Right lung (tissue), 5 donors: Measurements from ENCODE around the gene SPDYE16. TPM values are rescaled to one million over a fixed set of nuclear protein-coding genes. Genes with fewer than 3 reads are reported as not detected.
"Not testable (repeated sequence)": the region's sequence is repeated elsewhere in the genome, so short reads cannot be mapped to it uniquely, and the experiment has no call there.

Experiments used
- DNase-seq, 2 donors: peaks; one replicate each; pipeline ENCODE4 v3.0.0-alpha.2; 2013
- polyA plus RNA-seq, 5 donors: library from polyadenylated mRNA; unstranded; fragments of 120-200 nt; gene quantifications; one replicate each; pipeline versions ENCODE4 v1.2.1 to v1.2.3, GENCODE V29; 2013; ENCODE audit warnings: inconsistent platforms in 1 of 5, low replicate concordance in 1 of 5; ENCODE audit not compliant: insufficient read length in 5 of 5, insufficient read depth in 1 of 5

The SPDYE16 gene
- polyA plus RNA-seq, 5 donors = 2.6 to 5.3 (median 4.1) TPM

DNA sequence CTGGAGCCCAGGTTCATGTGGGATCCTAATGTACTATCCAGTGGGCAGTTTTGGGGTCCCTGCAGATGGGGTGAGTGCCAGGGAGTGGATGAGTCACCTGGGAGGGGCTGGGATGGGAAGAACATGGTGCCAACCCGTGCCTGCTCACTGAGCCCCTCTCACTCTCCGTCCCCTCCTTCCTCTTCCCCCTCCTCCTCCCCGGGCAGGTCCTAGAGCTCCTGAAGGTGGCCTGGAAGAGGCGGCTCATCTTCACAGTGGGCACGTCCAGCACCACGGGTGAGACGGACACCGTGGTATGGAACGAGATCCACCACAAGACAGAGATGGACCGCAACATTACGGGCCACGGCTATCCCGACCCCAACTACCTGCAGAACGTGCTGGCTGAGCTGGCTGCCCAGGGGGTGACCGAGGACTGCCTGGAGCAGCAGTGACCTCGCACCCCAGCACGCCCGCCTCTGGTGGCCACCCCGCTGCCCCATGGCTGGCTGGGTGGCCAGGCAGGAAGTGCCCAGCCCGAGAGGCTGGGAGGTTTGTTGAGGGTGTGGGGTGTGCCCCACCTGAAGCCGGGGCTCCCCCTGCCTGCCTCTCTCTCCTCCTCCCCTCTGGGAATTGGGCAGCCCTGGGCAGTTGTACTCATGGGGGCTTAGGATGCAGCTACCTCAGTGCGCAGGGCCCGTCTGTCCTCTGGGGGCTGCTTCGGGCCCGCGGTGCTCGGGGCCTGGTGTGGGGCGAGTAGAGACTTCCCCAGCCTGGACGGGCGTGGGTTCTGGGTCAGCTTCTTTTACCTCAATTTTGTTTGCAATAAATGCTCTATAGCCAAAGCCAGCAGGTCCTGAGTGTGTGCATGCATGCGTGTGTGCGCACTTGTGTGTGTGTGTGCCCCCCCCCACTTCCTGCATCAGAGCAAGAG is 37.7 kb downstream of the SPDYE16 start:
- DNase-seq = no peak

DNA sequence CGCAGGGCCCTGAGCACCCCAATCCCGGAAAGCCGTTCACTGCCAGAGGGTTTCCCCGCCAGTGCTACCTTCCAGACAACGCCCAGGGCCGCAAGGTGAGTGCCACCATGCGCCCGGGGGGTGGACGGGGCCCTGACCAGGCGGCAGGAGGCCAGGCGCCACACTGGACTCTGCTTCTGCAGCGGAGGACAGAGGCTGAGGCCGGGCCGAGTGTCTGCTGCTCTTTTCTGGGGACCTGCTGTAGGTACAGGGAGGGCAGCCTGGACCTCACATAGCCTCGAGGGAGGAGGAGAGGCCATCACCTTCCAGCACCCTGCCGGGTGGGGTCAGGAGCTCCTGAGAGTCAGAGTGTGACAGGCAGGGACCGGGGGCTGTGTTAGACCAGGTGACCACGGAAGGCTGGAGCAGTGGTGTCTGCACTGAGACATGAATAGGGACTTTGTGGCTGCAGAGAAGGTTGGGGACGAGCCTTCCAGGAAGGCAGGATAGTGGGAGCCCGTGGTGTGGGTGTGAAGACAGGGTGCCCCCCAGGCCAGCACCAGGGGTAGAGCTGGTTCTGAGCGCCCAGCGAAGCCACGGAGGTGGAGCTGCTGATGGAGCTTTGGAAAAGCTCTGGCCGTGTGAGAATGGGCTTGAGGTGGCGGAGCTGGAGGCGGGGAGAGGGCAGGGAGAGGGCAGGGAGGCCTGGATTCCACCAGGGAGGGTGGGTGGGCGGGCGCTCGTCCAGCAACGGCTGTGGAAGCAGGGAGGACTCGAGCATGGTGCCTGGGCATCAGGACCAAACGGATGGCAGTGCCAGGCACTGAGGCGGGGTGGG is 38.5 kb downstream of the SPDYE16 start:
- not testable (repeated sequence) for DNase-seq

DNA sequence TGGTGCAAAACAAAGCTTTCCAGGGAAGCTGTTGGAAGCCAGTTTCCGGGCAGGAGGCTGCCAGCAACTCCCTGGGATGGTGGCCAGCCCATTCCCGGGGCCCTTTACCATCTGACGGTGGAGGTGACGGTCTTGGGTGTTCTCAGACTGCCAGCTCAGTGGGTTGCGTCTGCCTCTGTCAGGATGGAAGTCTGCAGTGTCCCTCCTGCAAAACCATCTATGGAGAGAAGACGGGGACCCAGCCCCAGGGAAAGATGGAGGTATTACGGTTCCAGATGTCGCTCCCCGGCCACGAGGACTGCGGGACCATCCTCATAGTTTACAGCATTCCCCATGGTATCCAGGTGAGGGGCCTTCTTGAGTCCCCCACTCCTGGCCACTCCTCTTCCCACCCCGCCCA is 39.9 kb downstream of the SPDYE16 start:
- not testable (repeated sequence) for DNase-seq

DNA sequence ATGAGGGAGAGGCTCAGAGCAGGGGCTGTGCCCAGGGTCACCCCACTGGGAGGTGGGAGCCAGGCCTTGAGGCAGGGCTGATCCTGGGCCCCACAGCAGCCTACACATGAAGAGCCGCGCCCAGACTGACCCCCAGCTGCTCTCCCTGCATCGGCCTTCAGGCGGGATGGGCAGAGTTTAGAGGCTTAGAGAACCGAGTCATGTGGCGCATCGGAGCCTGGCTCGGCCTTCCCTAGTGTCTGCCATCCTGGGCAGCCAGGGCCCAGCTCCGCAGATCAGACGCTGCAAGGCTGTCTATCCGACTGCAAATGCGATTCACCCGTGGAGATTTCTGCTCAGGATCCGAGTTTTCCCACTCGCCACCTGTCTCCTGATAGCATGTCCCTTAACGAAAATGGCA is 40.3 kb downstream of the SPDYE16 start:
- DNase-seq = not testable (repeated sequence)

DNA sequence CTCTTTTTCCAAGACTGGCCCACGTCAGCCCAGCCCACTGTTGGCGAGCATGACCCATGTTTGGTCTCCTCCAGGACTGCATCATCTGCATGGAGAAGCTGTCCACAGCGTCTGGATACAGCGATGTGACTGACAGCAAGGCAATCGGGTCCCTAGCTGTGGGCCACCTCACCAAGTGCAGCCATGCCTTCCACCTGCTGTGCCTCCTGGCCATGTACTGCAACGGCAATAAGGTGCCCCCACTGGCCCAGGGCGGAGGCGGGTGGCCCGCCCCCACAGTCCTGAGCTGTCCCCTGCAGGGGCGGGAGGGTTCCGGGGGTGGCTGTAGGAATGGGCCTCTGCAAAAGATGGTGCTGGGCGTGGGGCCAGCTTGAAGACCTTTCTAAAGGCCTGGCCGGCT is 40.9 kb downstream of the SPDYE16 start:
- not testable (repeated sequence) for DNase-seq

DNA sequence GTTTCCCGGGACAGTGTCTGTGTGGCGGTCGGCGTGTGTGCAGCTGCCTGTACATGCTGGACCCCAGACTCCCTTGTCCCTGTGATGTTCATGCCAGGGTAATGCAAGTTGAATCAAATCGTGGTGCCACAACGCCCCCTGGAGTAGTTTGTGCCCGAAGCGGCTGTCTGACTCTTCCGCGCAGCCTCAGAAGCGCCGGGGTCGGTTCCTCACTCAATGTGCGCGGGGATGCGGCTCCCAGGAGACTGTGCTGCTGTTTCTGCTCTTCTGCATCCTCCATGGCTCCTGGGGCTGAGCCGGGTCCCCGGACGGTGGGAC is 43.2 kb downstream of the SPDYE16 start:
- not testable (repeated sequence) for DNase-seq

DNA sequence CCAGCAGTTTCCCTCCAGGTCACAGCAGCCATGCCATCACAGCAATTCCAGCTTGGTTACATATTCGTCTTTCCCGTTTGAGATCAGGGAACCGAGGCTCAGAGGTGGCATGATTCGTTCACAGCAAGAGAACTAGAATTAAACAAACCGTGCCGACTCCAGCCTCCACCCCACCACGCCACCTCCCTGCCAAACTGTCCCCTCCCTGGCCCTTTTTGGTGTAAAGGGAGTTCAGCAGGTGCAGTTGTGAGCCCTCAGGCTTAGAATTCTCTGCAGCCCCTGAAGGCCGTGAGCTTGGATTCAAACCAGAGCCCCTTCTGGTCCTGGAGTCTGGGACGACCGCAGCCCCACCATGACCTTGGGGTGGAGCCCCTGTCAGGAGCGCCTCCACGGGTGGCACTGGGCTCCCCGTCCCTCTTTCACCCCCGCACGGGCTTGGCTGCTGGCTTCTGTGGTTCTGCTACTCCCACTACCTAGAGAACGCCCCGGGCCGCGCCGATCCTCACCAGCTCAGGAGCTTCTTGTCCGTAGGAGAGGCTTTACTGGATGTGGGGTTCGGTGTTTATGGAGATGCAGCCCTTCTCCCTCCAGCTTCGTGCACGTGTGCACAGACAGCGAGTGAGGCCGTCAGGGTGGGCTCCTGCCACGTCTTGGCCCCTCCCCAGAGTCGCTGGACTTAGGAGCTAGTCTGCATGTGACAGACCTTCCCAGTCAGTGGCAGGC is 43.7 kb downstream of the SPDYE16 start:
- DNase-seq = not testable (repeated sequence)

DNA sequence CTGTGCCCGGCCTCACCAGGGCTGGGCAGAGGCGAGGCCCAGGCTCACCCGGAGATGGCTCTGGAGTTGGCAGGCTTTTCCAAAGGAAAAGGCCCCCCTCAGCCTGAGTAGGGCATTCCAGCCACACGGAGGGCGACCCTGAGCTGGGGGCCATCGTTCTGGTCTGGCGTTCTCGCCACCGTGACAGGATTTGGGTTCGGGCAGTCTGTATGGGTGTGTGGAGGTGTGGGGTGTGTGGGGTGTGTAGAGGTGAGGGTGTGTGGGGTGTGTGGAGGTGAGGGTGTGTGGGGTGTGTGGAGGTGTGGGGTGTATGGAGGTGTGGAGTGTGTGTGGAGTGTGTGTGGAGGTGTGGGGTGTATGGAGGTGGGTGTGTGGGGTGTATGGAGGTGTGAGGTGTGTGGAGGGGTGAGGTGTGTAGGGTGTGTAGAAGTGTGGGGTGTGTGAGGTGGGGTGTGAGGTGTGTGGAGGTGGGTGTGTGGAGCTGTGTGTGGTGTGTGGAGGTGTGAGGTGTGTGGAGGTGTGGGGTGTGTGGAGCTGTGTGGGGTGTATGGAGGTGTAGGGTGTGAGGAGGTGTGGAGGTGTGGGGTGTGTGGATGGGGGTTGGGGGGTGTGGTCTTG is 44.4 kb downstream of the SPDYE16 start:
- DNase-seq = not testable (repeated sequence)

DNA sequence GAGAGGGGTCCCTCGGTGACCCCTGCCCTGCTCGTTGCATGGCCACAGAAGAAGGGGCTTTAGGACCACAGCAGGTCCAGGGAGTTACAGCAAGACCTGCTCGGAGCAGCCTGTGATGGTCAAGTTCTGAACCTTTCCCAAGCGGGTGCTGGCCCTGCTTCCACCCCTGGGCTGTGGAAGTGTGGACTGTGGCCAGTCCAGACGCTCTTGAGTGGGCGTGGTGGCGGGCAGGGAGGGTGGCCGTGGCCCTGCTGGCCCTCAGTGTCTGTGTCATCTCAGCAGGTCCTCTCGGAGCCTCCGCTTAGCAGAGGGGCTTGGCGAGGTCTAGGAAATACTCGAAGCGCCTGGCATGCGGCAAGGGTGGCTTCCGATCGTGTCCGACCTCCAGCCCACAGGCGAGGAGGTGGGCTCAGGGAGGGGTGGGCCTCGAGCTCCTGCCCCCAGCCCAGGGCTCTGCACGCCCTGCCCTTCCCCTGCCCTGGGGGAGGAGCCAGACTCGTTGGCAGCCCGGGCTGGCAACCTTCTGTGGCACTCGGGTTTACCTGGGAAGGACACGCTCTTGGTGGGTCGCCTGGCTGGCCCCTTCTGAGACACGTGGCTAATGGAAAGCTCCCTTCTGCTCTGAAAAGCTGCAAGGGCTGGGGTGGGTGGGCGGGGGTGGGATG is 45.0 kb downstream of the SPDYE16 start:
- DNase-seq = not testable (repeated sequence)

DNA sequence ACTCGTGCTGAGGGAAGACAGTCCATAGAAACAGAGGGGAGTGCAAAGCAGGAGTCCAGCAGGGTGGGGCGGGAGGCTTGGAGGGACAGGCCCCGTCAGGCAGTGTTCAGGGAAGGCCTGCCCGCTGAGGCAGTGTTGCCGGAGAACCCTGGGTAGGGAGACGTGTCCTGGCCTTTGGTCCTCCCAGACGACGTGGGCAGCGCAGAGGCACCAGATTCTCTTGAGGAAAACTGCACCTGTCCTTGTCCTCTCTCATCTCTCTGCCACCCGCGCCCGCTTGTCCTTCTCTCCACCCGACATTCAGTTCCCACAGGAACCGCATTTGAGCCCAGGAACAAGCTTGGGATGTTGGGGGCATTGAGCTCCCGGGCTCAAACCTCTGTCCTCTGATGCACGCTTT is 47.4 kb downstream of the SPDYE16 start:
- not testable (repeated sequence) for DNase-seq

DNA sequence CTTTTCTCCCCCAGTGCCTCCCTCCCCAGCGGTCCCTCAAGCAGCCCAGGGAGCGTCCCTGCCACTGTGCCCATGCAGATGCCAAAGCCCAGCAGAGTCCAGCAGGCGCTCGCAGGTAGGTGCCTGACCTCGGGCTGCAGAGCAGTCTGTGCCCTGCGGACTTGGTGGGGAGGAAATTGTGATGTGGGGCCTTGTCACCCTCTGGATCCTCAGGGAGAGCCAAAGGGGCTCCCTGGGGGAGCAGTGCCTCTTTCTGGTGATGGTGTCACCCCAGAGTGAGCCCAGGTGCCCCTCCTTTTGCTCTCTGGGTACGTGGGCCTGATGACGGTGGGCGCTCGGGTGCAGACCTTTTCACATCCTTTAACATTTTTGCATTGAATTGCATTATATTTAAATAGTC is 51.0 kb downstream of the SPDYE16 start:
- DNase-seq = not testable (repeated sequence)

DNA sequence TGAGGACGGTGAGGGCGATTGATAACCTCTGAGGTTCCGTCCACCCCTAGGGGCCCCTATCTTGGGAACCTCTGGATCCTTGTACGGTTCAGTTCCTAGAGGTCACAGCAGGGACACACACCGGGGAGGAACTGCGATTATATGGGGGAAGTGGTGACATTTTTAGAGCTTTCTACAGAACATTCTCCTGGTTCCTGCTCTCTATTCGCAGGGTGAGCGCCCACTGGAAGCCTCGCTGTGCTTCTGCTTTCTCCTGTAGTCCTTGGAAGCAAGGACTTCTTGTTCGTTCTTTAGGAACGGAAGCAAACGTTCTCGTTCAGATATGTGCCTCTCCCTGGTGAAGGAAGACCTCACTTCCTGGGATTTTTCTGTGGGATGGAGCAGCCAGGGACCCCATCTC is 55.1 kb downstream of the SPDYE16 start:
- DNase-seq = not testable (repeated sequence)

DNA sequence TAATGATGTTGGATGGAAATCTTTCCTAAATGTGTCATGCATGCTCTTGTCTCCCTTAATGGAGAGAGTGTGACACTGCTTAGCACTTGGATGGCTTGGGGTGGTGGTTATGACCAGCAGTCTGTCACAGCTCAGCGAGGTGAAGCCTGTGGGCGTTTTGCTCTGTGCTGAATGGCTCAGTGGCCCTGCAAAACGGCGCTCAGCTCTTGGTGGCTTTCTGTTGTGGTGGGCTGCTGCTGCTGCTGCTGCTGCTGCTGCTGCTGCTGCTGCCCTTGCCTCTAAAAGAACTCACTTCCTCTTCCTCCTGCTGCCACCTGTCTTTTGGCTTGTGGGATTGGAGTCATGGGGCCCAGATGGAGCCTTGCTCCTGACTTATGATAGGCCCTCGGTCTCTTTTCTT is 56.5 kb downstream of the SPDYE16 start:
- DNase-seq = not testable (repeated sequence)

DNA sequence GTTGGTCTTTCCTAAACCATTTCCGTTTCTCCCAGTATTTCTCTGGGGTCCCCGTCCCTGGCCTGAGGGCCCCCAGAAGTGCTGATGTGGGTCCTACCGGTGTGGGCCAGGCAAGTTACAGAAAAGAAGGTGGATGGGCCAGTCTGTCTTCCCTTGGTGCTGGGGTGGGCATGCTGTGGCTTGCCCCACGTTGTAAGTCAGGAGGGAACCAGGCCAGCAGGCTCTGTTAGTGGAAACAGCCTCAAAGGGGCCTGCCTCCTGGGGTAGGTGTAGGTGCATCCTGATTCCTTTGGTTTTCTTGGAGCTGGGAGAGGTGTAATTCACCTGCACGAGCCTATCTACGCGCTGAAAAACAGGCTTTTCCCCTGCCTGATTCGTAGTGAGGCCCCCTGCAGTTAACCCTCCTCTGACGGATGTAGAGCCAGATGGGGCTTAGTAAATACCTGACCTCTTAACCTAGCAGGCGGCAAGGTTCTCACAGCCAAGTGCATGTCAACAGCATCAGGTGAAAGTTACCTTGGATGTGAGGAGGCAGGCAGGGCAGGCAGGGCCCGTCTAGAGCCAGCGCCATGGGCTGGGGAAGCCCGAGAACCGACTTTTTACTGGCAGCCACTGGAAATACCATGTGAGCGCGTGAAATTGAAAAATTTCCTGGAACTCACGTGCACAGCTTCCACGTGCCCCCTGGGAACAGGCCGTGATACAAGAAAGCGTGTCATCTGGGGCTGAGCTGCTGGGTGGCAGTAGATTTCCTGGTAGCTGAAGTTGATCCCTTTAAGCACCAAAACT is 57.1 kb downstream of the SPDYE16 start:
- DNase-seq = not testable (repeated sequence)

DNA sequence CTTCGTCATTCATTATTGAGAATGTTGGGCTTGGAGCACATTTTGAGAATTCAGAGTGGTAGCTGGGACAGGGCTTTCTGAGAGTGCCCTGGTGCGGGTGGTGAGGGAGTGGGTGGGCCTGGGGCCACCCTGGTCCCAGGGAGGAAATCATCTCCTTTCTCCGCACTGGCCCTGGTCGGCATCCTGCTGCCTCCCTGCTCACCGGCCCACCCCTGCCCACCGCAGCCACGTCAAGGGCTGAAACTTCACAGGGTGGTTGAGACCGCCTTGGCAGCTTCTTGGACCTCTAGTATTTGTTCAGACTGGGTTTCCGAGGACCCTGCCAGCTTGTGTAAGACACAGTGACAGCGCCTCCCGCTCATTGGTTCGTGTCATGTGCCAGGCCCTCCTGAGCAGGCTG is 58.6 kb downstream of the SPDYE16 start:
- DNase-seq = not testable (repeated sequence)

DNA sequence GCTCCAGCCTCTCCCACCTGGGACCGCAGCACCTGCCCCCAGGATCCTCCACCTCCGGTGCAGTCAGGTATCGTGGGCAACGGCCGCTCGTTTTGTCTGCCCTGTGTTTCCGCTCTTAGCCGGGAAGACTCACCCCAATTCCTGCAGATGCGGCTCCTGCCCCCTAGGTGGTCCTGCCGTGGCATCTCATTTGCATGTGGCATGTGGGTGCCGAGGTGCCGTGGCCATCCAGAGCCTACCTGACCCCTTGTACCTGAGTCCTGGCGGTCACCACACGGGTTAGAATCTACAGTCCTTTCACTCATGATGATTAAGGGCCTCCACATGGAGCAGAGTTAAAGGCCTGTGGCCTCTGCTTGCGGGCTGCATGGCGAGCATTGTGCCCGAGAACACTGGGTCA is 60.0 kb downstream of the SPDYE16 start:
- DNase-seq = not testable (repeated sequence)

DNA sequence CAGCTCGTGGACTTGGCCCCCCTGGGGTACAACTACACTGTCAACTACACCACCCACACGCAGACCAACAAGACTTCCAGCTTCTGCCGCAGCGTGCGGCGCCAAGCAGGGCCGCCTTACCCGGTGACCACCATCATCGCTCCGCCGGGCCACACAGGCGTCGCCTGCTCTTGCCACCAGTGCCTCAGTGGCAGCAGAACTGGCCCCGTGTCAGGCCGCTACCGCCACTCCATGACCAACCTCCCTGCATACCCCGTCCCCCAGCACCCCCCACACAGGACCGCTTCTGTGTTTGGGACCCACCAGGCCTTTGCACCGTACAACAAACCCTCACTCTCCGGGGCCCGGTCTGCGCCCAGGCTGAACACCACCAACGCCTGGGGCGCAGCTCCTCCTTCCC is 60.4 kb downstream of the SPDYE16 start:
- DNase-seq = not testable (repeated sequence)
